ENCODE data around the gene PRPF6. TPM values are rescaled to one million over a fixed set of nuclear protein-coding genes. Genes with fewer than 3 reads are reported as not detected.
A peak's percentile ranks its signal among the peaks of the same experiment; 100 is the strongest.

Gene PRPF6
- total and polyA plus RNA-seq, 2 of the 13 experiments (the other 11 are each of a cell fraction or from before 2014, with no cell fraction given): 63.7 to 101 TPM

DNA sequence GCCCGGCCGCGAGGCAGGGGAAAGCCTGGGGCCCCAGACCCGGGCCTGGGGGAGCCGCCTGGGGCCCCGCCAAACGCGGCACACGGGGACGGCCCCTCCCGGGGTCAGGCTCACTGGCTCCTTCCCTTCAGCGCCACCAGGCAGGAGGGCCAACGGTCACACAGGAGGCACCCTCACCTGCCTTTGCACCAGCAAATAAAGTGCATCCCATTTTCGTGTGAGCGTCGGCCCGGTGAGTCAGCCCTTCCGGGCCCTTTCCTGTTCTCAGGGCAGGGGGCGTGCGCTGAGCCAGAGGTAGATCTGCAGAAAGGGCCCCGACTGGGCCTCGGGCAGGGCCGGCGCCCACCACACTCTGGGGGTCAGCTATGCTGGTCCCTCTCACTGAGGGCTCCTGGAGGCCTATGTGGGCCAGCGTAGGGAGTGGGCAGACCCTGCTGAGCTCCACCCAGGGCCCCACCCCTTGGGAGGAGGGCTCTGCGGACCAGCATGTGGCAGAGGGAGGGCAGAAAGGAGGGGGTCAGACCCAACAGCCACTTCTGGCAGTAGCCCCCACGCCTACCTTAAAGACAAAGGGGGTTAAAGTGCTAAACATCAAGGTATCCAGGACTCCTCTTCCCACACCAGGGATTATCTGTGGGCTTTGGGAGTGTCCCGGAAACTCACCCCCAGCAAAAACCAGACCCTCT, 23.8 kb upstream of the PRPF6 start (continued):
- TF ChIP-seq, protein P1, sequence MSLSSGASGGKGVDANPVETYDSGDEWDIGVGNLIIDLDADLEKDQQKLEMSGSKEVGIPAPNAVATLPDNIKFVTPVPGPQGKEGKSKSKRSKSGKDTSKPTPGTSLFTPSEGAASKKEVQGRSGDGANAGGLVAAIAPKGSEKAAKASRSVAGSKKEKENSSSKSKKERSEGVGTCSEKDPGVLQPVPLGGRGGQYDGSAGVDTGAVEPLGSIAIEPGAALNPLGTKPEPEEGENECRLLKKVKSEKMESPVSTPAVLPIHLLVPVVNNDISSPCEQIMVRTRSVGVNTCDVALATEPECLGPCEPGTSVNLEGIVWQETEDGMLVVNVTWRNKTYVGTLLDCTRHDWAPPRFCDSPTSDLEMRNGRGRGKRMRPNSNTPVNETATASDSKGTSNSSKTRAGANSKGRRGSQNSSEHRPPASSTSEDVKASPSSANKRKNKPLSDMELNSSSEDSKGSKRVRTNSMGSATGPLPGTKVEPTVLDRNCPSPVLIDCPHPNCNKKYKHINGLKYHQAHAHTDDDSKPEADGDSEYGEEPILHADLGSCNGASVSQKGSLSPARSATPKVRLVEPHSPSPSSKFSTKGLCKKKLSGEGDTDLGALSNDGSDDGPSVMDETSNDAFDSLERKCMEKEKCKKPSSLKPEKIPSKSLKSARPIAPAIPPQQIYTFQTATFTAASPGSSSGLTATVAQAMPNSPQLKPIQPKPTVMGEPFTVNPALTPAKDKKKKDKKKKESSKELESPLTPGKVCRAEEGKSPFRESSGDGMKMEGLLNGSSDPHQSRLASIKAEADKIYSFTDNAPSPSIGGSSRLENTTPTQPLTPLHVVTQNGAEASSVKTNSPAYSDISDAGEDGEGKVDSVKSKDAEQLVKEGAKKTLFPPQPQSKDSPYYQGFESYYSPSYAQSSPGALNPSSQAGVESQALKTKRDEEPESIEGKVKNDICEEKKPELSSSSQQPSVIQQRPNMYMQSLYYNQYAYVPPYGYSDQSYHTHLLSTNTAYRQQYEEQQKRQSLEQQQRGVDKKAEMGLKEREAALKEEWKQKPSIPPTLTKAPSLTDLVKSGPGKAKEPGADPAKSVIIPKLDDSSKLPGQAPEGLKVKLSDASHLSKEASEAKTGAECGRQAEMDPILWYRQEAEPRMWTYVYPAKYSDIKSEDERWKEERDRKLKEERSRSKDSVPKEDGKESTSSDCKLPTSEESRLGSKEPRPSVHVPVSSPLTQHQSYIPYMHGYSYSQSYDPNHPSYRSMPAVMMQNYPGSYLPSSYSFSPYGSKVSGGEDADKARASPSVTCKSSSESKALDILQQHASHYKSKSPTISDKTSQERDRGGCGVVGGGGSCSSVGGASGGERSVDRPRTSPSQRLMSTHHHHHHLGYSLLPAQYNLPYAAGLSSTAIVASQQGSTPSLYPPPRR (CRISPR knock-in tag; IDR thresholded peaks at IDR 0.05; ENCODE audit: borderline replicate concordance): no peak
- TF ChIP-seq CHD4 (IDR thresholded peaks at IDR 0.05; ENCODE audit: borderline replicate concordance, low read length): no peak
- TF ChIP-seq, protein P2, sequence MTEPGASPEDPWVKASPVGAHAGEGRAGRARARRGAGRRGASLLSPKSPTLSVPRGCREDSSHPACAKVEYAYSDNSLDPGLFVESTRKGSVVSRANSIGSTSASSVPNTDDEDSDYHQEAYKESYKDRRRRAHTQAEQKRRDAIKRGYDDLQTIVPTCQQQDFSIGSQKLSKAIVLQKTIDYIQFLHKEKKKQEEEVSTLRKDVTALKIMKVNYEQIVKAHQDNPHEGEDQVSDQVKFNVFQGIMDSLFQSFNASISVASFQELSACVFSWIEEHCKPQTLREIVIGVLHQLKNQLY (CRISPR knock-in tag; IDR thresholded peaks at IDR 0.05): peak; percentile 44; the same call in 1 of the 2 replicates
- no peak for TF ChIP-seq LCORL (IDR thresholded peaks at IDR 0.05)
- TF ChIP-seq LCORL (CRISPR knock-in tag; IDR thresholded peaks at IDR 0.05): peak; percentile 78
- TF ChIP-seq, protein P3, sequence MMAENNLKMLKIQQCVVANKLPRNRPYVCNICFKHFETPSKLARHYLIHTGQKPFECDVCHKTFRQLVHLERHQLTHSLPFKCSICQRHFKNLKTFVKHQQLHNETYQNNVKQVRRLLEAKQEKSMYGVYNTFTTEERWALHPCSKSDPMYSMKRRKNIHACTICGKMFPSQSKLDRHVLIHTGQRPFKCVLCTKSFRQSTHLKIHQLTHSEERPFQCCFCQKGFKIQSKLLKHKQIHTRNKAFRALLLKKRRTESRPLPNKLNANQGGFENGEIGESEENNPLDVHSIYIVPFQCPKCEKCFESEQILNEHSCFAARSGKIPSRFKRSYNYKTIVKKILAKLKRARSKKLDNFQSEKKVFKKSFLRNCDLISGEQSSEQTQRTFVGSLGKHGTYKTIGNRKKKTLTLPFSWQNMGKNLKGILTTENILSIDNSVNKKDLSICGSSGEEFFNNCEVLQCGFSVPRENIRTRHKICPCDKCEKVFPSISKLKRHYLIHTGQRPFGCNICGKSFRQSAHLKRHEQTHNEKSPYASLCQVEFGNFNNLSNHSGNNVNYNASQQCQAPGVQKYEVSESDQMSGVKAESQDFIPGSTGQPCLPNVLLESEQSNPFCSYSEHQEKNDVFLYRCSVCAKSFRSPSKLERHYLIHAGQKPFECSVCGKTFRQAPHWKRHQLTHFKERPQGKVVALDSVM (CRISPR knock-in tag; IDR thresholded peaks at IDR 0.05): no peak; the same call in 1 of the 2 replicates
- TF ChIP-seq ETV6 (CRISPR knock-in tag; conservative IDR thresholded peaks at IDR 0.05): peak; percentile 79; the same call in 1 of the 2 replicates
- TF ChIP-seq, protein P4, sequence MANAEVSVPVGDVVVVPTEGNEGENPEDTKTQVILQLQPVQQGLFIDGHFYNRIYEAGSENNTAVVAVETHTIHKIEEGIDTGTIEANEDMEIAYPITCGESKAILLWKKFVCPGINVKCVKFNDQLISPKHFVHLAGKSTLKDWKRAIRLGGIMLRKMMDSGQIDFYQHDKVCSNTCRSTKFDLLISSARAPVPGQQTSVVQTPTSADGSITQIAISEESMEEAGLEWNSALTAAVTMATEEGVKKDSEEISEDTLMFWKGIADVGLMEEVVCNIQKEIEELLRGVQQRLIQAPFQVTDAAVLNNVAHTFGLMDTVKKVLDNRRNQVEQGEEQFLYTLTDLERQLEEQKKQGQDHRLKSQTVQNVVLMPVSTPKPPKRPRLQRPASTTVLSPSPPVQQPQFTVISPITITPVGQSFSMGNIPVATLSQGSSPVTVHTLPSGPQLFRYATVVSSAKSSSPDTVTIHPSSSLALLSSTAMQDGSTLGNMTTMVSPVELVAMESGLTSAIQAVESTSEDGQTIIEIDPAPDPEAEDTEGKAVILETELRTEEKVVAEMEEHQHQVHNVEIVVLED (CRISPR knock-in tag; IDR thresholded peaks at IDR 0.05; ENCODE audit: borderline replicate concordance): no peak; the same call in 1 of the 2 replicates
- TF ChIP-seq ZKSCAN8 (CRISPR knock-in tag; IDR thresholded peaks at IDR 0.05; ENCODE audit: borderline replicate concordance): peak; percentile 63; the same call in 1 of the 2 replicates
- no peak; the same call in 1 of the 2 replicates for TF ChIP-seq ARHGAP35 (CRISPR knock-in tag; IDR thresholded peaks at IDR 0.05; ENCODE audit: borderline replicate concordance)
- TF ChIP-seq, protein P5, sequence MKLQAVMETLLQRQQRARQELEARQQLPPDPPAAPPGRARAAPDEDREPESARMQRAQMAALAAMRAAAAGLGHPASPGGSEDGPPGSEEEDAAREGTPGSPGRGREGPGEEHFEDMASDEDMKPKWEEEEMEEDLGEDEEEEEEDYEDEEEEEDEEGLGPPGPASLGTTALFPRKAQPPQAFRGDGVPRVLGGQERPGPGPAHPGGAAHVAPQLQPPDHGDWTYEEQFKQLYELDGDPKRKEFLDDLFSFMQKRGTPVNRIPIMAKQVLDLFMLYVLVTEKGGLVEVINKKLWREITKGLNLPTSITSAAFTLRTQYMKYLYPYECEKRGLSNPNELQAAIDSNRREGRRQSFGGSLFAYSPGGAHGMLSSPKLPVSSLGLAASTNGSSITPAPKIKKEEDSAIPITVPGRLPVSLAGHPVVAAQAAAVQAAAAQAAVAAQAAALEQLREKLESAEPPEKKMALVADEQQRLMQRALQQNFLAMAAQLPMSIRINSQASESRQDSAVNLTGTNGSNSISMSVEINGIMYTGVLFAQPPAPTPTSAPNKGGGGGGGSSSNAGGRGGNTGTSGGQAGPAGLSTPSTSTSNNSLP (IDR thresholded peaks at IDR 0.05; ENCODE audit: low read depth, low read length): no peak
- TF ChIP-seq, protein P6, sequence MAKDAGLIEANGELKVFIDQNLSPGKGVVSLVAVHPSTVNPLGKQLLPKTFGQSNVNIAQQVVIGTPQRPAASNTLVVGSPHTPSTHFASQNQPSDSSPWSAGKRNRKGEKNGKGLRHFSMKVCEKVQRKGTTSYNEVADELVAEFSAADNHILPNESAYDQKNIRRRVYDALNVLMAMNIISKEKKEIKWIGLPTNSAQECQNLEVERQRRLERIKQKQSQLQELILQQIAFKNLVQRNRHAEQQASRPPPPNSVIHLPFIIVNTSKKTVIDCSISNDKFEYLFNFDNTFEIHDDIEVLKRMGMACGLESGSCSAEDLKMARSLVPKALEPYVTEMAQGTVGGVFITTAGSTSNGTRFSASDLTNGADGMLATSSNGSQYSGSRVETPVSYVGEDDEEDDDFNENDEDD (CRISPR knock-in tag; IDR thresholded peaks at IDR 0.05; ENCODE audit: borderline replicate concordance): no peak; the same call in 1 of the 2 replicates
- TF ChIP-seq, protein P7, sequence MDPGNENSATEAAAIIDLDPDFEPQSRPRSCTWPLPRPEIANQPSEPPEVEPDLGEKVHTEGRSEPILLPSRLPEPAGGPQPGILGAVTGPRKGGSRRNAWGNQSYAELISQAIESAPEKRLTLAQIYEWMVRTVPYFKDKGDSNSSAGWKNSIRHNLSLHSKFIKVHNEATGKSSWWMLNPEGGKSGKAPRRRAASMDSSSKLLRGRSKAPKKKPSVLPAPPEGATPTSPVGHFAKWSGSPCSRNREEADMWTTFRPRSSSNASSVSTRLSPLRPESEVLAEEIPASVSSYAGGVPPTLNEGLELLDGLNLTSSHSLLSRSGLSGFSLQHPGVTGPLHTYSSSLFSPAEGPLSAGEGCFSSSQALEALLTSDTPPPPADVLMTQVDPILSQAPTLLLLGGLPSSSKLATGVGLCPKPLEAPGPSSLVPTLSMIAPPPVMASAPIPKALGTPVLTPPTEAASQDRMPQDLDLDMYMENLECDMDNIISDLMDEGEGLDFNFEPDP (CRISPR knock-in tag; conservative IDR thresholded peaks at IDR 0.05): no peak

All from HepG2 (cell line).